Stimulated activated naive CD4-positive, alpha-beta T cell (primary cell): ENCODE results near the gene PFKFB2.

Experiments used
- DNase-seq, 6 experiments: peaks; one replicate each; lab custom pipeline; 2025; lab: John Stamatoyannopoulos, UW

The PFKFB2 gene

DNA sequence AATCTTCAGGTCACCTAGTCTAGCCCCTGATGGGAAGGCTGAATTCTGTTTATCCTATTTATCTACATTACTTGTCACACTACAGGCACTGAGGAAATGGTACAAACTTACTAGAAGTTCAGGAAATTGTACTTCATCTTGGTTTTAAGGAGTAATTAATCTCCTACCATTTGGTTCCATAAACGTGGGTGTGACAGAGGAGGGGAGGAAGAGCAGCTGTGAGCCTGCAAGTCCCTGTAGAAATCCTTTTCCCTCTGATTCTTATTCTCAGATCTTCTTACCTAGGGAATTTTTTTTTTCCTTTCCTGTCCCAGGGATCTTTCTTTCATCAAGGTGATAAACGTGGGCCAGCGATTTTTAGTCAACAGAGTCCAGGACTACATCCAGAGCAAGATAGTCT lies 14.1 kb downstream of the PFKFB2 start:
- DNase-seq = no peak

DNA sequence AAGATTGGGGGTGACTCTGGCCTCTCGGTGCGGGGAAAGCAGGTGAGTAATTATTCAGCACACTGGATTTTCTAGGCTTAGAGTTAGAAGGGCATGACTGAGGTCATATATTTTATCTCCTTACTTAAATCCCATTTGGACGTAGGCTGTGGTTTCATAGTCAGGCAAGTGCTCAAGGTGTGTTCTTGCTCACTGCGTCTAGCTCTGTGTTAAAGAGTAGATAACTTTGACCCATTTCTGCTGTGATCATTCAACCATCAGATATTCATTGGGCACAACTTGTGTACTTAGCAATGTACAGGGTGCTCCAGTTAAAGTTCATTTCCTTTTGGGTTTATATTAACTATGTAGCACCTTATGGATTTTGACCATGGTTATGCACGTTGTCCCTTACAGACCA lies 14.6 kb downstream of the PFKFB2 start:
- DNase-seq = no peak

DNA sequence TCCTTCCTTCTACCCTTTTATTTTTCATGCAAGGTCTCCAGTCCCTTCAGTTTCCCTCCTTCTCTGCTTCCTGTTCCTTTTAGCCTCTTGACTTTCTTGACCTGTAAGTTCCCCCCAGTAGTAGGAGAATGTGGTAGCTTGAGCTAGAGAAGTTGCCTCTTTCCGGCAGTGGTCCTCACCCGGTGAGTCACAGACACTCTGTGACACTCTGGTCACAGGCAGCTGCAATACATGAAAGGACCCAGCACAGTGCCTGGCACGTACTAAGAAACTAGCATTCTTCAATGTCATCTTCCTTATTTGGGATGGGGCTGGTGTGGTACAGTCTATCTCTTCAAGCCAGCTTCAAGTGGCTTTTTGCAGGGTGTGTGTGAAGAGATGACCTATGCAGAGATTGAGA lies 16.0 kb downstream of the PFKFB2 start:
- no peak for DNase-seq

DNA sequence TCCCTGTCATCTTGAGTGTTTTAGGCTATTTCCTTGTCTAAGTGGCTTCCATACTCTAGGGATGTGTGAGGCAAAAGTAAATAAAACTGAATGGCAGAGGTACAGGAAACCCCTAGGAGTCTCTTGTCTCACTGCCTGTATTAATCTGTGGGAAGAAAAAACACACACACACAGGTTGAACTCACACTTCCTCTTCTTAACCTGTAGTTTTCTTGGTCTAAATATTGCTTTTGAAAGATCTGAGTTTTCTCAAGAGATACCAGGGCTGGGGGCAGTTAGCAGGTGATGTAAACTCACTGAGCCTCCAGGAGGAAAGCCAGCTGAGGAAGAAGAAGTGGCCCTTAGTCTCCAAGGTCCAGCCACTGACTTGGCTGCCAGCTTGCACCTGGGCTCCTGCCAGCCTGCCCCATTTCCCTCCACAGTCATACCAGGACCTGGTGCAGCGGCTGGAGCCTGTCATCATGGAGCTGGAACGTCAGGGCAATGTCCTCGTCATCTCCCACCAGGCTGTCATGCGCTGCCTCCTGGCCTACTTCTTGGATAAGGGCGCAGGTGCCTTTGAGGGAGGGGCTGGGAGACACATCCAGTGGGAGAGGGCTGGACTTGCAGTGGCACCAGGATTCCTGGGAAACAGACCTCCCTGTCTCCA lies 16.9 kb downstream of the PFKFB2 start:
- DNase-seq = peak in 1 of 6 experiments; percentile 2

DNA sequence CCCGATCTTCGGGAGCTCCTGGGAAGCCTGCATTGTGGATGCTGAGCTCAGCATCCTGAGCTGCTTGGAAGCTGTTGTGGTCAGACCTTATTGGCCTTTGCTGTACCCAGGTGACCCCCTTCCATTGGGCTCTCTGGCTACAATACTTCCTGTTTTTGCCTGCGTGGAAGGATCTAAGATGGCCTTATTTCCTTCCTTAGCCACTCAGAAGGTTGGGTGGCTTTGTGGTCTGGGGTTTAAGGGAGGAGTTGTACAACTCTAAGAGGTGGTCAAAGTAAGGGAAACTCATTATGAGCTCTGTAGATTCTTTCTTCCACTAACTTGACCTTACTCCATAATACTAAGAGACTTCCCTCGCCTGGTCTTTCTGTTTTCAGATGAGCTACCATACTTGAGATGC lies 17.7 kb downstream of the PFKFB2 start:
- peak in 1 of 6 experiments; percentile 6 for DNase-seq

DNA sequence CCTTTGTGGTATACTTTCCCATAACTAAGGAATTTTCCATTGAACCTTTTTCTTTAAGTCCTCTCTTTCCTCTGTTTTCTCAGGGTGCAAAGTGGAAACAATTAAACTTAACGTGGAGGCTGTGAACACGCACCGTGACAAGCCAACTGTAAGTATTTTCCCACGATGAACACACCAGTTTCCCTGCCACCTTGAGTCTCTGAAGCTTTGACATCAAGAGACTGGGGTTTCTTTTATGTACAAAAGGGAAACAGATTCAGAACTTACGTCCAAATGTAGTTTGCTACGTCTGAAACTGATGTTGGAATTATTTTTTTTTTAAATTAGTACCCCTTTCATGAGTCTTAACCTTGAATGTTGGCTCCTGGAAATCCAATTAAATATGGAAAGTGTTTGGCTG lies 18.4 kb downstream of the PFKFB2 start:
- peak in 5 of 6 experiments; percentile 7 to 68 (median 51) for DNase-seq

DNA sequence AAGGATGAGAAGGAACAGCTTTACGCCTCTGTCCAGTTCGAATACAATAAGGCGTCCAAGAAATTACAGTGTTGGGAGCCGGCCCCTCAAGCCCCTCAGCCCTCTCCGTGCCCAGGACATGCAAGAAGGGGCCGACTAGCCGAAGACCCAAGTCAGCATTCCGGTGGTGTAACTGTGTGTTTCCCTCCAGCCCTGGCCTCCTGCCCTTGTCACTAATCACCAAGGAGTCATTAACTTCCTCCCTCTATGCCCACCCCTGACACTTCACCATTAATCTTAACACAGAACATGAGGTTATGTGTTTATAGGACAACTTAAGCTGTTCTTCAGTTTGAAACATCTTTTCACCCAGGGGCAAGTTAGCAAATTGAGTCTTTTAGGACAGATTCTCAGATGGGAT lies 19.2 kb downstream of the PFKFB2 start:
- DNase-seq = no peak

DNA sequence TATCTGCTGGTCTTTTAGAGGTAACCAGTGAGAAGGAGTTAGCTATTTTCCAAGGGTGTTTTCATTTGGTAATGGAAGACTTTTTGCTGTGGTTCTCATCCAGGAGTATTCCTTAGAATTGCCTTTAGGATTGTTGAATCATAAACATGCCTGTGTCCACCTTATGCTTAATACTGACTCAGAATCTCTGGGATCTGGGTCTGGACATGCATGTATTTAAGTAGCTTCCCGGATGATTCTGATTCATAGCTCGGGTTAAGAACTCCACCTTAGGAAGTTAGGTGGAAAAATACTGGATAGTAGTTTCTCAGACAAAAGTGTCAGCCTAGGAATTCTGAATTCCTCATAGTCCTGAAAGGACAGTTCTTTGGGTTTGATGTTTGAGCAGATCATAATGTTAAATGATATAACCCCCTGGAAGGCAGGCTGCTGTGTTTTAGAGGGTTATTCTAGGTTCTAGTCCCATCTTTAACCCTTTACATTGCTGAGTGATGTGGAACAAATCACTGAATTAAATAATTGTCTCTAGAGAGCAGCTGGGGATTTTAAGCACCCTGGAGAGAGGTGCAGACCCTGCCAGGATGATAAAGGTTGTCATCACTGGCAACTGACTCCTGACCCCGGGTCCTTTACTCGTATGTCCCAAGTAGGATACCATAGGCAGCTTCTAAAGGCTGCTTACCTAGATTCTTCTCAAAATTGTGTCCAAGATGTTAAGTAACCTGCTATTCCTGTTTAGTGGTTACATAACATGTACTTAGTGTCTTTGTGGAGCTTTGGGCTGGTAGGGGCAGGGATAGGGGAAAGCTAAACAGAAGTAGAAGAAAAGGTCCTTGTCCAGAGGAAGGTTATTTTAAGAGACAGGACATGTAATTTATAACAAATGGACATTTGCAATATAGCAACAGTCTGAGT lies 21.1 kb downstream of the PFKFB2 start:
- no peak for DNase-seq

DNA sequence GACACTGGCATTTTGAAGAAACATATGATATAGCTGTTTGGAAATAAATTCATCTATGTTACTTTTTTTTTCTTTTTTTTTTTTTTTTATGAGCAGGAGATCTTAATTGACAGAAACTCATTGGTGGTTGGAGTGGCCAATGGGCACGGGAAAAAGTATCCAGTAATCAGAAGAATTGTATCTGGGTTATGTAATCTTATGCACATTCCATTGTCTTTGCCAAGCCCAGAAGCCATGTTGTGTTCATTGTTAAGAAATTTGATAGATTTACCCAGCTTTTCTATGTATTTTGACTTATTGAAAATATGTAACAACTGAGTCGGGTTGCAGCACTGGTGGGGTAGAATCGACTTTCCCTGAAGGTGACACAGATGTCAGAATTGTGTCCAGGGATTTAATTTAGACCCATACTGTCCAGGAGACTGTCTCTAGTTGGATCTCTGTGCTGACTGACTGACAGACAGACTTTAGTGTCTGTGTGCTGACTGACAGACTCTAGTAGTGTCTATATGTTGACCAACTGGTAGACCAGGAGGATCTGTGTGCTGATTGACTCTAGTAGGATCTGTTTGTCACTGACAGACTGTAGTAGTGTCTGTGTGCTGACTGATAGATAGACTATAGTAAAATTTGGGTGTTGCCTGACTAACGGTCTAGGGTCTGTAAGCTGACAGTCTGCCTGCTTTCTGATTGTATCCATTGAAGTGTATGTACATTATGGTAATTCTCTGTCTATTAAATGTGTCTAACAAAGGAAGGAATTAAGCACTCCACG lies 23.3 kb downstream of the PFKFB2 start:
- DNase-seq = no peak

DNA sequence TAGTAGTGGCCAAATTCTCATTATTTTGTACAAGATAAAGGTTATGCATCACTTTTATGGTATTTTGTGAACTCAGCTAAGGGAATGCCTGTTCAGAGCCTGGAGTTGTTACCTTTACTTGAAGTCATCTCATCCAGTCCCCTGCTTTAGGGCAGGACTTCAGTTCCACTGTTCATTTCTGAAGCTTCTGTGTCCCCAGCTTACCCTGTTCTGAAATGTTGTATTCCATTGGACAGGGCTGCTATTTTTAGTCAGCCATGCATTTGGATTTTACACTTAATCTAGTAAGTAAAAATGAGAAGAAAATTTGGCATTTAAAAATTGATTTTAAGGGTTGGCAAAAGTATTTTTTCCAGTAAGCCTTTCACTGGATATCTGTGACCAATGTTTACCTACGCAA lies 23.9 kb downstream of the PFKFB2 start:
- no peak for DNase-seq

DNA sequence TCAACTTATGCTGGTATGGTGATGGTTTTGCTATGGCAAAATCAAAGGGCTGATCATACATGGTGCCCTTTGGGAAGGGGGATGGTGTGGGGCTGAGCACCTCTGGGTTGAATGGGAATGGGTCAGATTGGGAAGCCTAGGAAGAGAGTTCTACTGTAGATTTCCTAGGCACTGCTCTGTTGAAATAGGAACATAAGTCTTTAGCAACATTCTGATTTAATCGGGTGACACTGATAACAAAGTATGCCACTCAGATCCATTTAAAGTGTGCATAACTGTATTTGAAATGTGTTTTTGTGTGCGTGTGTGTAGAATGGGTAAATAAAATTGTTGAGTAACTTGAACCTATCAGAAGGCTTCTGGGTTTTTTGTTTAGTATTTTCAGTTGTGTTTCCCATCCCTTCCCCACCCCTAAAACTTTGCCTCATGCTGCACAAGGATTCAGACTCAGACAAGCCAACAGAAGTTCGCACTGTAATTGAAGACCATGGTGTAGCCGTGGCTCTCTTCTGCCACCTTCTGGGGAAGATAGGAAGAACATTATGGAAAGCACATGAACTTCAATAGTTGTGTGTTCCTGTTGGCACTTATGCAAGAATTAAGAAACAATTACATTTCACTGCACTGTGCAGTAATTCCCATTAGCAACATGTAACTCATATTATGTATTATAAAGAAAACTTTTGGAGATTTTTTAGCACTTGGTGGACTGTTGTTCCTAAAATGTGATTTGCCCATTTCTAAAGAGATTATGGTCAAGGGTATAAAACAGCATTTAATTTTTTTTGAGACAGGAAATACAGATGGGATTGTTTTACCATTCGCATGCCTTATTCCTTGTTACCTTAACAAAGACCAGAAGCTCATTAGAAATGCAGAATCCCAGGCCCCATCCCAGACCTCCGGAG lies 24.6 kb downstream of the PFKFB2 start:
- DNase-seq = peak; percentile 12 to 87 (median 47)

DNA sequence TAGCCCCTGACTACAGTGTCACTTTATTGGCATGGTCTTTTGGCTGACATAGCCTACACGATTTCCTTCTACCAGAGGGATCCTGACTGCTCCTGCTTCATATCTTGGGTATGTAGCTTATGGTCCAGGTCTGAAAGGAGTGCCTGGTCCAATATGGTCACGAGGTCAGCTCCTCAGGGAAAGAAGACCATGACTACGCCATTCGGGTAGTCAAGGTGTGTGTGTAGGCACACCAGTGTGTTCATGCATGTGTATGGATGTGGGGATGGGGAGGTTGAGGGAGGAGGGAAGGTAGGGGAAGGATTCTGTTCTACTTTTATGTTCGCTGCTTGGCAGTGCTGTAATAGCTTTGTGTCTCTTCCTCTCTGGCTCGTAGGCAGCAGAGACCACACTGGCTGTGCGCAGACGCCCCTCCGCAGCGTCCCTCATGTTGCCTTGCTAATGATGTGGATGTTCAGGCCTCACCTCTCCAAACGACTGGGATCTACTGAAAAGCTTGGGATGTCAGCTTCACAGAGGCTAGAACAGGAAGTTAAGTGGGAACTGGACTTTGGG lies 25.6 kb downstream of the PFKFB2 start:
- no peak for DNase-seq

DNA sequence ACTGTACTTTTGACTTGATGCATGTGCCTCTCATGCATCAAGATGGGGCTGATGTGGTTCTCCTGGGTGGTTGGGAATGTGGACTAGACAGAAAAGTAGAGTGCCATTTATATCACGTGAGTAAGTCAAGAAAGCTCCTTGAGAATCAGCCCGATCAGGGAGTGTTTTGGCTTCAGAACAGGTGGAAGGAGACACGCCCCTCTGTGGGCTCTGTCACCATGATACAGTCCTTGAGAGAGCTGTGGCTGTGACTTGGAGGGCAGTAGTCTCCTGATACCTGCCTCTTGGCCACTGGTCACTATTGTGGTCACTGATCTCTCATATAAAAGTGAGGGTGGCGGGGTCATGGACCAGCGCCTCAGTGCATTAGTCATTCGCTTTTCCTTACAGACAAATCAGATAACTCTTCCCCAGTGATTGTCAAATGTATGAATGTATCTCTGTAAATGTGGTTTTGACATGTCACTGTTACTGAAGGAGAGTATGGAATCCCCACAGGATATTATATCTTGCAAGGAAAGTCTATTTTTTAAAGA lies 26.7 kb downstream of the PFKFB2 start:
- DNase-seq = no peak

DNA sequence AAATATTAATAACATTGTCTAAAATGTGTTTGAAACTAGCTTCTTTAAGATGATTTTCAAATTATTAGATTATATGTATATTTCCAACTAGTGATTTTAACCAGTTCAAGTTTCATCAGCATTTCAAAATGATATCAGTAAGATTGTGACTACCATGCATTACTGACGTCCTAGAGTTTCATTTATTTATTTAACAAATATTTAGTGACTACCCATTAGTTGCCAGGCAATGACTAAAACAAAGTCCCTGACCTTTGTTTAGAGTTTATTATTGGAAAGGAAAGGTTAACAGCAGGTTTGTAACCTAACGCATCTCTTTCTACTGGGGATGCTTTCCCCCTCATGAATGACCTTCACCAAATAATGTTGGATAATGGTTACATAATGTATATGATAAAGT lies 28.0 kb downstream of the PFKFB2 start:
- no peak for DNase-seq

DNA sequence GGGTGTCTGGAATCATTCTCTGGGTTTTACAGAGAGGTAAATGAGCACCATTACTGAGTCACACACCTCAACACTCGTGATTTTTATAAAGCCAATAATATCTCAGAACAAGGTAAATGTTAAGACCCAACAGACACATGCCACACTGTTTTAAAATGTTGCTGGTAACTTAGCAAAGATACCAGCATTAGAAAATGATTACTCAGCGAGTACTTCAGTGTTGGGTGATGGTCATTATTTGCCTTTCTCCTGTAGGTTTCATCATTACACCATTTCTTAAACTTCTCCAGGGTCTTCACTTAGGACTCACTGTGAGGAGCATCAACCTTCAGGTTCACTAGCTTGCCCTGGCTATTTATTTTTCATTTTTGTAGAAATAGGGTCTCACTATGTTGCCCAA lies 28.7 kb downstream of the PFKFB2 start:
- DNase-seq = no peak

DNA sequence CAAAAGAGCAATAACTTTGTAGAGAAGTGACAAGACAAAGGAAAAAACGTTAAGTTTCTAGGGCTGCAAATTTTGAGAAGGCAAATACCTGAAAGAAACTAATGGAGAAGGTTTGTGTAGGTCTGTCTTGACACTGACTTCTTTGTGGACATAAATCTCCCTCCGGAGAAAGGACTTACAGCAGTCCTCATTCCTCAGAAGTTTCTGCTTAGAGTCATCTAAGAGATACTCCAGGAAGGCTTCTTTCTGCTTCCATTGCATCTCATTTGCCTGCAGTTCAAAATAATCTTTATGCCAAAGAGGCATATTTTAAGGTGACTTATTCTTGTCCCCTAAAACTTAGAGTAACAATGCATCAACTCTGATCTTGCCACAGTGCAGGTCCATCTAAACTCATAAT lies 31.2 kb downstream of the PFKFB2 start:
- DNase-seq = no peak

DNA sequence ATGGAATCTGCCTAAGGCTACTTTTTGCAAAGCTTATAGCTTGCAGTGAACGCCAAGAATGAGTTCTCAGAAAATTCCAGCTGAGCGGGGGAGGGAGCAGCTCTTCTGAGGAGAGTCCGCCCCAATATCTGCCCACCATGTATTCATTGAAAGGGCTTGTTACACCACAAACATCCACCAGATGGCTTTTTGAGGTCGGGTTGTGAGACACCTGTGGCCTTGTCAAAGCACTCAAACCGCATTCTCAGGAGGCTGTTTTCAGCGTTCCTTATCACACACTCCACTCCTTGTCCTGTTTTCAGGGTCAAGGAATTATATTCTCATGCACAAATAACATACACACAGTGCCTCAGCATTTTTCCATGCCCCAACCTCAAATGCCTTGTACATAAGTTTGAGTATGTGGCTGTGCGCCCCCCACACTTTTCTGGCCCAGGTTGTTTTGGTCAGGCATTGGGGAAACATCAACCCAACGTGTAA lies 31.7 kb downstream of the PFKFB2 start:
- peak in 4 of 6 experiments; percentile 40 to 68 (median 54) for DNase-seq

DNA sequence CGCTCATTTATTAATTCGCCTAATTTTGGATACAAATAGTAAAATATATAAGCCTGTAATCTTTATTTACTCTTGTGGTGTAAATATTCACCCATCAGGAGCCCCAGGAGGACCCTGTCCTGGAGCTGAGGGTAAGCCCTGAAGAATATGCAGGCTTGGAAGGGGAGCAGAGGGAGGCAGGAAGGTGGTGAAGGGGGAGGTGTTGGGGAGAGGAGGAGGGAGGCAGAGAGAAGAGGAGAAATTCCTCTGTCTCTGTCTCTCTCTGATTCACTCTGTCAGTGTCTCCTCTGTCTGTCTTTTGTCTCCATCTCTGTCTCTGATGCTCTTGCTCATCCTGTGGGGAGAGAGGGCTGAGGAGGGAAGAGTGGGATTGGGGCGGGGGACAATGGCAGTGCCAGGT lies 32.8 kb downstream of the PFKFB2 start:
- DNase-seq = no peak

DNA sequence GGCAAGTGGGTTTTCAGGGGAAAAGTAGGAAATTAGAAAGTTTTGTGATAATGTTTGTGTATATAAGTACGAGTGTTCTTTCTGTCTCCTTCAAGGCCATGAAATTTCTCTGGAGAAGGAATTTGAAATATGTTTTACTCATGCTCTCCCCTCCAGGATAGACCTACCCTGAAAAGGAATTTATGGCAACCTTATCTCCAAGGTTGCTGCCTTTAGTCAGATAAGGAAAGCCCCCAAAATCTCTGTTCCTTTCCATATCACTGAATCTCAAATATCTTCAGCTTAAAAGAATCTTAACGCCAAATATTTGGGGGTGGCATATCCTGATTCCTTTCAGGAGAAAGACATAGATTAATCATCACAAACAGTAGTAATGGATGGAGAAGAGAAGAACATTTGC lies 35.1 kb downstream of the PFKFB2 start:
- no peak for DNase-seq

DNA sequence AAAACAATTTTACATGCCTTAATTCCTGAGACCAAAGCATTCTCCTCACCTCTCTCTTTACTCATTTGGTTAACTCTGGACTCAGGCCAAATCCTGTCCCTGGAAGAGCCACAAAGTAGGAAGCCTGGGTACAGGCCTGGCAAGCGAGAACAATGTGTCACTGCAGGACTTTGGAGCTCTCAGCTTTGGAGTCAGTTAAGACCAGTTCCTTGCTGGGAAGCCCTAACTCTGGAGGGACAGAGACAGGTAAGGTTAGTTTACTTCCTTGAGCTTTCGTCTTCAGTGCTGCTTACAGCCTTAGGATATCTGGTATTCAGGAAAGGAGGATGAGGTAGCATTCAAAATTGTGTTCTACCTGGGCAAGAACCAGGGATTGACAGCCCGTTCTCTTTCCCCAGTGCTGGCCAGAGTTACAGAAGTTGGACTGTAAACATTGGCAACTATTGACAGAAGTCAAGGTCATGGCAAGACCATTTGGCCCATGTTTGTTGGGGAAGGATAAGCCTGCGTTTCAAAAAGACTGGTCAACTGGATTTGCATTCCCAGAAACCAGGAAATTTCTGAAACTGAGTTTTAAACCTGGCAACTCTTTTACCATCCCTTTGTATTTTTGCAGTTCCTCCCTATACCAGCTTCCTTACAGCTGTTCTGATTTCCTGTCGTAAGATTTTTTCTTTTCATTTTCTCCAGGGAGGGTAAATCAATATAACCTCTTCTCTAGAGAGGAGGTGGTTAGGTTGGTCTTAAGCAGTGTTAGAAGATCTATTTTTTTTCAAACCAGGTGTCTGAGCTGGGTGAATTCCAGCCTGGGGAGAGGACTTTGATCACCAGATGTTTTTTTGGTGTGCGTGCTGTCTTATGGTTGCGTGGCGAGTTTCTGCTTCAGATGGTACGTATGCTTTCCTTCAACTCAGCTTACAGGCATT lies 35.9 kb downstream of the PFKFB2 start, which contains the start of gene C4BPB:
Gene C4BPB, plus strand, starts transcription at position 160 of the 926 bp plus-strand sequence. Its CDS starts 672 bp downstream, at position 832.
- DNase-seq = peak in 5 of 6 experiments; percentile 13 to 54 (median 36)
